Omental fat pad (tissue), 4 donors: Measurements from ENCODE around the gene RPLP1. TPM values are rescaled to one million over a fixed set of nuclear protein-coding genes. Genes with fewer than 3 reads are reported as not detected.
"Not testable (repeated sequence)": the region's sequence is repeated elsewhere in the genome, so short reads cannot be mapped to it uniquely, and the experiment has no call there.

Source experiments
- ATAC-seq: fragments of 150-250 bp; one replicate; pipeline ENCODE4 v1.9.1; 2016; ENCODE audit warnings: mild to moderate bottlenecking, moderate library complexity; ENCODE audit not compliant: low FRiP score
- DNase-seq: peaks from one replicate; pipeline ENCODE4 v3.0.0-alpha.2; 2019; ENCODE audit warnings: low spot score
- total RNA-seq, 4 donors: library from RNA; depleted of rRNA; stranded (reverse); fragments of >200 nt; gene quantifications; one replicate each; pipeline ENCODE4 v1.1.0, GENCODE V29; 2016
- TF ChIP-seq, protein P1 (sequence below), 3 donors: fragments of 450-650 bp; IDR thresholded peaks; one replicate each; pipeline ENCODE4 v1.5.1; 2016 to 2017; ENCODE audit warnings: antibody characterized with exemption in 3 of 3, mild to moderate bottlenecking in 3 of 3, moderate library complexity in 2 of 3

Gene RPLP1
- total RNA-seq, 4 donors from 2014 or later: 539 to 795 (median 579) TPM

DNA sequence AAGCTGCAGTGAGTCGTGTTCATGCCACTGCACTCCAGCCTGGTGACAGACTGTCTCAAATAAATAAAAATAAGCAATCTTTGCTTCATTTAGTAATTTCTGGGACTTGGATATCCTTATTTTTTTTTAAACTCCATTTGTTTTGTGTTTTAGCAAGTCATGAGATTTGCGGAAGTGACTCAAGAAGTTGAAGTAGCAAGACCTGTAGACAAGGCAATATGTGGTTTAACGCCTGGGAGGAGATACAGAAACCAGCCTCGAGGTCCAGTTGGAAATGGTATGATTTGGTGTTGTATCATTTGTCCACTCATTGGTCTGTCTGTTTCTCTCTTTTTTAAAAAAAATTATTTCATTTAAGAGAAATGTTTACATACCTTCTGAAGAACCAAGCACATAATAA is 16.6 kb upstream of the RPLP1 start:
- ATAC-seq: no peak
- no peak for DNase-seq
- TF ChIP-seq, protein P1, sequence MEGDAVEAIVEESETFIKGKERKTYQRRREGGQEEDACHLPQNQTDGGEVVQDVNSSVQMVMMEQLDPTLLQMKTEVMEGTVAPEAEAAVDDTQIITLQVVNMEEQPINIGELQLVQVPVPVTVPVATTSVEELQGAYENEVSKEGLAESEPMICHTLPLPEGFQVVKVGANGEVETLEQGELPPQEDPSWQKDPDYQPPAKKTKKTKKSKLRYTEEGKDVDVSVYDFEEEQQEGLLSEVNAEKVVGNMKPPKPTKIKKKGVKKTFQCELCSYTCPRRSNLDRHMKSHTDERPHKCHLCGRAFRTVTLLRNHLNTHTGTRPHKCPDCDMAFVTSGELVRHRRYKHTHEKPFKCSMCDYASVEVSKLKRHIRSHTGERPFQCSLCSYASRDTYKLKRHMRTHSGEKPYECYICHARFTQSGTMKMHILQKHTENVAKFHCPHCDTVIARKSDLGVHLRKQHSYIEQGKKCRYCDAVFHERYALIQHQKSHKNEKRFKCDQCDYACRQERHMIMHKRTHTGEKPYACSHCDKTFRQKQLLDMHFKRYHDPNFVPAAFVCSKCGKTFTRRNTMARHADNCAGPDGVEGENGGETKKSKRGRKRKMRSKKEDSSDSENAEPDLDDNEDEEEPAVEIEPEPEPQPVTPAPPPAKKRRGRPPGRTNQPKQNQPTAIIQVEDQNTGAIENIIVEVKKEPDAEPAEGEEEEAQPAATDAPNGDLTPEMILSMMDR (IDR thresholded peaks at IDR 0.05): no peak

DNA sequence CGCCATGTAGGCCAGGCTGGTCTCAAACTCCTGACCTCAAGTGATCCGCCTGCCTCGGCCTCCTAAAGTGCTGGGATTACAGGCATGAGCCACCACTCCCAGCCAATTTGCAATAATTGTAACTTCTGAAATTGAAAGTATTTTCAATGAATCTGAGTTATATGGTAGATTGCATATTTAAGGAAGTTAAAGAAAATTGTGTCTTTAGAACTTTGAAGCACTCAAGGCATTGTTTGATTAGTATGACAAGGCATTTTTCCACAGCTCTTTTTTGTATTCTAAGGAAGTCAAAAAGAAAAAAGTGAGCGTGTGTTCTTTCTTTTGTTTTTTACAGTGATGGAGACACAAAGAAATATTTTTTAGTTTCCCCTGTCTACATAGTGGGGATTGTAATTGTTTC is 15.7 kb upstream of the RPLP1 start:
- ATAC-seq (no peak), DNase-seq (no peak)
- TF ChIP-seq, protein P1 (IDR thresholded peaks at IDR 0.05): no peak

DNA sequence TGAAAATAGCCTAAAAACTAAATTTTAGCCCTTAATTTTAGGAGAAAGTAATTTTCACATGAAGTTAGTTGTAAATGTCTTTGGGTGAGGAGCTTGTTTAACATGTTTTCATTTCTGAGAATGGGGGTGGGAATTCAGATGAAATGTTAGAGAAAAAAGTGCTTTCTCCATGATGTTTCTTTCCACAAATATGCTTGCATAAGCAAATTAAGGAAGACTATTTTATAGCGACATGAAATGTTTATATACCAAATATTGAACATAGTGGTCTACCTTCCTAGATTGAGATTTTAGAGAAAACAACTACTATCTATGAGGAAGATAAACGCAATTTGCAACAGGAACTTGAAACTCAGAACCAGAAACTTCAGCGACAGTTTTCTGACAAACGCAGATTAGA is 13.0 kb upstream of the RPLP1 start:
- TF ChIP-seq, protein P1 (IDR thresholded peaks at IDR 0.05): no peak
- DNase-seq: no peak
- no peak for ATAC-seq

DNA sequence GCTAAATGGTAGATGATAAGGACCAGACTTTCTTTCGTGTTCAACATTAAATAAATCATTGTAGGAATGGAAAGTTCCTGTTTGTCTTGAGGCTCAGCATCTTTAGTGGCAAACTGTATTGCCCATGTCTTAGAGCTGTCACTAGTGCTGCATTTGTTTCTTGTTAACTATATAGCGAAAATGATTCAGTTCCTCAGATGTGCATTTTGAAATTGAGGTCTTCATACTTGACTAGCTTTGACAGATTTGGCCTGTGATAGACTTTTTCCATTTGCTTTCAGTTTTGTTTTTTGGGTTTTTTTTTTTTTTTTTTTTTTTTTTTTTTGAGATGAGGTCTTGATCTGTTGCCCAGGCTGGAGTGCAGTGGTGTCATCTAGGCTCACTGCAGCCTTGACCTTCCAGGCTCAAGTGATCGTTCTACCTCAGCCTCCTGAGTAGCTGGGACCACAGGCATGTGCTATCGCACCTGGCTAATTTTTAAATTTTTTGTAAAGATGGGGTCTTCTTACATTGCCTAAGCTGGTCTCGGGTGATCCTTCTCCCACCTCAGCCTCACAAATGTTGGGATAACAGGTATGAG is 9.5 kb upstream of the RPLP1 start:
- ATAC-seq (no peak), DNase-seq (no peak)
- TF ChIP-seq, protein P1 (IDR thresholded peaks at IDR 0.05): no peak

DNA sequence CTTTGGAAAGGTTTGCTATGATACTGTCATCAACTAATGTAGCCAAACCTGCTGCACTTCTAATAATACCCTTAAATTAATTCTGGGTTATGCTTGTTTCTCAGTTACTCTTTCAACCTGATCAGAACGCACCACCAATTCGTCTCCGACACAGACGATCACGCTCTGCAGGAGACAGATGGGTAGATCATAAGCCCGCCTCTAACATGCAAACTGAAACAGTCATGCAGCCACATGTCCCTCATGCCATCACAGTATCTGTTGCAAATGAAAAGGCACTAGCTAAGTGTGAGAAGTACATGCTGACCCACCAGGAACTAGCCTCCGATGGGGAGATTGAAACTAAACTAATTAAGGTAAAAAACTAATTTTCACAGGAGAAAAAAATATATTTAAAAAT is 7.9 kb upstream of the RPLP1 start:
- DNase-seq (no peak), ATAC-seq (no peak)
- TF ChIP-seq, protein P1 (IDR thresholded peaks at IDR 0.05): no peak

DNA sequence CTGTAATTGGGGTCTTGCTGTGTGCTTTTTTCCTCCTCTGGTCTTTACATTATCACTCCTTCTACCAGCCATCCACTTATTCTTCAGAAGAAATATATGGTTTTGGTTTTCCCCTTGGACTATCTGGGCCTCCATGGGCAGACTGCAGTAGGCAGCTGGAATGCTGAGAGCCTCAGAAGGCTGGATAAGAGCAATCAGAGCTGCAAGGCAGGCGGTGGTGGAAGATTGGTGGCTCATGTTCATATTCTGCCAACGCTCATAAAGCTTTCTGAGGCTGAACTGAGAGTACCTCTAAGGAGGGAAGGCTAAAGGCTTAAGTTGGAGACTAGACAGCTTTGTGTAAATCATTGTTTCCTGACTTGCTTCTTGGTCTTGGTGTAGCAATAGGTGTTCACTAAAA is 5.7 kb upstream of the RPLP1 start:
- ATAC-seq: no peak
- TF ChIP-seq, protein P1 (IDR thresholded peaks at IDR 0.05): no peak

DNA sequence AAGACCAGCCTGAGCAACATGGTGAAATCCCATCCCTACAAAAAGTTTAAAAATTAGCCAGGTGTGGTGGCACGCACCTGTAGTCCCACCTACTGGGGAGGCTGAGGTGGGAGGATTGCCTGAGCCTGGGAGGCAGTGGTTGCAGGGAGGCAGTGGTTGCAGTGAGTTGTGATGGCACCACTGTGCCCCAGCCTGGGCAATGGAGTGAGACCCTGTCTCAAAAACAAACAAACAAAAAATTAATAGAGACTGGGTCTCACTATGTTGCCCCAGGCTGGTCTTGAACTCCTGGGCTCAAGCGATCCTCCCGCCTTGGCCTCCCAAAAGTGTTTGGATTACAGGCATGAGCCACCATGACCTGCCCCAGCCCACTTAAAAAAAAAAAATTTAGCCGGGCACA is 2.4 kb upstream of the RPLP1 start:
- not testable (repeated sequence) for DNase-seq, ATAC-seq

More for the DNA sequence above, 5.7 kb upstream of the RPLP1 start:
- DNase-seq: no peak
